Measurements from ENCODE around the gene NLGN2. TPM values are rescaled to one million over a fixed set of nuclear protein-coding genes. Genes with fewer than 3 reads are reported as not detected.

The NLGN2 gene
- total RNA-seq, 2 donors from 2014 or later = 78.5 to 121 TPM

DNA sequence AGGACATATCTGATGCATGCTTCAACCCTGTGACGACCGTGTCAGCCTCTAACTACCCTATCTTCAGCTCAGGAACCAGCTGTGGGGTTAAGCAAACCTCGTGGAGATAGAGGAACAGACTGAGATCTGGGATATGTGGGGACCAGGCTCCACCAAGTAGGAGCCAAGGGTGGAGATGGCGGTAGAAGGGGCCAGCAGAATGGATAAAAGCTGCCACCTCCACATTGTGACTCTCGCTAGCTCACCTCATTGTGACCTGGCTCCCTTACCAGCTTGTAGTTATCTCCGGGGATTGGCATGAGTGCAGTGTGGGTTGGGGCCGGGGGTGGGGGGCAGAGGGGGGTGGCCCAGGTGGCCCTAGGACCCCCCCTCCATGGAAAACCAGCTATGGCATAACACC lies 17.7 kb downstream of the NLGN2 start, which contains the start of gene SPEM2:
Gene SPEM2, plus strand, starts transcription at position 301 of the 400 bp plus-strand sequence. Its CDS starts 73 bp downstream, at position 374.
- H3K9me3 ChIP-seq (ENCODE audit: control insufficient read depth, low read length) = no peaks in the 10 kb centered on the region
- 95 to 96% methylated on average over 4 to 7 of the region's 7 CpGs for WGBS, 2 experiments (ENCODE audit: insufficient coverage in 1 of 2, insufficient read length in 1 of 2)
- DNase-seq = no peak
- Mint-ChIP-seq H3K9me3 (no peaks in the 10 kb centered on the region), H3K36me3 (ENCODE audit: low read depth) (no peaks in the 10 kb centered on the region), H3K4me3 (no peak within 1 kb of the TSS), H3K27me3 (ENCODE audit: insufficient read depth) (peaks cover 18% of the 10 kb centered on the region), H3K4me1 (no peaks in the 10 kb centered on the region), H3K27ac (no peak within 1 kb of the TSS)
- H3K27ac ChIP-seq (ENCODE audit: low read depth, low read length) = no peak within 1 kb of the TSS
- H3K4me3 ChIP-seq (ENCODE audit: low read length) = no peak within 1 kb of the TSS
- TF ChIP-seq CTCF (conservative IDR thresholded peaks at IDR 0.05) = no peak
- H3K4me1 ChIP-seq (ENCODE audit: control insufficient read depth, insufficient read depth, low read length) = no peaks in the 10 kb centered on the region
- no peaks in the 10 kb centered on the region for H3K27me3 ChIP-seq (ENCODE audit: control insufficient read depth, insufficient read depth, low read length, poor library complexity, severe bottlenecking)
- H3K9ac ChIP-seq (ENCODE audit: extremely low read depth, low read length, poor library complexity, severe bottlenecking) = no peak within 1 kb of the TSS
- H3K36me3 ChIP-seq (ENCODE audit: control insufficient read depth, insufficient read depth, low read length) = no peaks in the 10 kb centered on the region

DNA sequence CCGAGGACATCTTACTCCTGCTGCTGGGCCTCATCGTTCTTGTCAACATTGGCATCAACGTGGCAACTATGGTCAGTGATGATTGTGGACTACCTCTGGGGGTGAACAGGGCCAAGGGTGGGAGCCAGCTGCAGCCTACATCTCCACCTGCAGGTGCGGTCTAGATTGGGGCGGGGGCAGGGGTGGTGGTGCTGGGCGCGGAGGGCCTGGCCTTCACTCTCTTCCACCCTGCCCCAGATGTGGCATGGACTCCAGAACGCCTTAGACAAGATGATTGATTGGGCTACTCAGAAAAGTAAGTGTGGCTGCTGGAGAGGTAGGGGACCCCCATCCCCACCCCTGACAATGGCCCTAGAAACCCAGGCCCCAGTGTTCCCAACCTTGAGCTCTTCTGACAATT lies 18.1 kb downstream of the NLGN2 start:
- H3K36me3 Mint-ChIP-seq (ENCODE audit: low read depth) = no peaks in the 10 kb centered on the region
- H3K9ac ChIP-seq (ENCODE audit: extremely low read depth, low read length, poor library complexity, severe bottlenecking) = no peak overlapping the region
- H3K27me3 Mint-ChIP-seq (ENCODE audit: insufficient read depth) = peaks cover 20% of the 10 kb centered on the region
- no peaks in the 10 kb centered on the region for H3K27me3 ChIP-seq (ENCODE audit: control insufficient read depth, insufficient read depth, low read length, poor library complexity, severe bottlenecking)
- H3K27ac ChIP-seq (ENCODE audit: low read depth, low read length) = no peak overlapping the region
- H3K4me3 ChIP-seq (ENCODE audit: low read length) = no peak overlapping the region
- H3K4me3 Mint-ChIP-seq = no peak overlapping the region
- 89 to 92% methylated on average over 7 to 8 of the region's 8 CpGs for WGBS, 2 experiments (ENCODE audit: insufficient coverage in 1 of 2, insufficient read length in 1 of 2)
- no peaks in the 10 kb centered on the region for H3K36me3 ChIP-seq (ENCODE audit: control insufficient read depth, insufficient read depth, low read length)
- no peak overlapping the region for H3K27ac Mint-ChIP-seq
- no peaks in the 10 kb centered on the region for H3K9me3 Mint-ChIP-seq
- H3K4me1 Mint-ChIP-seq = no peaks in the 10 kb centered on the region
- TF ChIP-seq CTCF (conservative IDR thresholded peaks at IDR 0.05) = no peak
- H3K4me1 ChIP-seq (ENCODE audit: control insufficient read depth, insufficient read depth, low read length) = no peaks in the 10 kb centered on the region
- DNase-seq = no peak
- H3K9me3 ChIP-seq (ENCODE audit: control insufficient read depth, low read length) = no peaks in the 10 kb centered on the region

DNA sequence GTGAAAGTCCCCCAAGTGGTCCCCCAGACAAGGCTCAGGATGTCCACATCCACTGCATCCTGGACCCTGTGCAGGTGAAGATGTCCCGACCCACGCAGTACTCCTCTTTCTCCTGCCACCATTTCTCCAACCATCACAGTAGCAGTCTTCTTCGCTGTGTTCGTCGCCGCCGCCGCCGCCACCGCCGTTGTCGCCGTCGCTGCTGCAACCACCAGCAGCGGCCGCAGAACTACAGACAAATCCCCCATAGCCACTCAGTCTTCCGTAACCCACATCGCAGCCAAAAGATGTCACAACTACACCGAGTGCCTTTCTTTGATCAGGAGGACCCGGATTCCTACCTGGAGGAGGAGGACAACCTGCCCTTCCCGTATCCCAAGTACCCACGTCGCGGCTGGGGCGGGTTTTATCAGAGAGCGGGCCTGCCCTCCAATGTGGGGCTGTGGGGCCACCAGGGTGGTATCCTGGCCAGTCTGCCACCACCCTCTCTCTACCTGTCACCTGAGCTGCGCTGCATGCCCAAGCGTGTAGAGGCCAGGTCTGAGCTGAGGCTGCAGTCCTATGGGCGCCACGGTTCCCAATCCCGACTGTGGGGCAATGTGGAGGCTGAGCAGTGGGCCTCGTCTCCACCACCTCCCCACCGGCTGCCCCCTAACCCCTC lies 18.7 kb downstream of the NLGN2 start:
- Histone ChIP-seq H3K27ac (ENCODE audit: low read depth, low read length) (no peak overlapping the region), H3K9me3 (ENCODE audit: control insufficient read depth, low read length) (no peaks in the 10 kb centered on the region), H3K9ac (ENCODE audit: extremely low read depth, low read length, poor library complexity, severe bottlenecking) (no peak overlapping the region), H3K4me3 (ENCODE audit: low read length) (no peak overlapping the region), H3K36me3 (ENCODE audit: control insufficient read depth, insufficient read depth, low read length) (no peaks in the 10 kb centered on the region), H3K4me1 (ENCODE audit: control insufficient read depth, insufficient read depth, low read length) (no peaks in the 10 kb centered on the region), H3K27me3 (ENCODE audit: control insufficient read depth, insufficient read depth, low read length, poor library complexity, severe bottlenecking) (no peaks in the 10 kb centered on the region)
- TF ChIP-seq CTCF (conservative IDR thresholded peaks at IDR 0.05) = no peak
- DNase-seq = no peak
- no peaks in the 10 kb centered on the region for H3K36me3 Mint-ChIP-seq (ENCODE audit: low read depth)
- H3K4me3 Mint-ChIP-seq = no peak overlapping the region
- H3K4me1 Mint-ChIP-seq = no peaks in the 10 kb centered on the region
- no peaks in the 10 kb centered on the region for H3K9me3 Mint-ChIP-seq
- 94 to 99% methylated on average over 18 to 33 of the region's 33 CpGs for WGBS, 2 experiments (ENCODE audit: insufficient coverage in 1 of 2, insufficient read length in 1 of 2)
- no peak overlapping the region for H3K27ac Mint-ChIP-seq
- peaks cover 26% of the 10 kb centered on the region for H3K27me3 Mint-ChIP-seq (ENCODE audit: insufficient read depth)
